H1 (cell line): ENCODE measurements around the gene INHA. TPM values are rescaled to one million over a fixed set of nuclear protein-coding genes. Genes with fewer than 3 reads are reported as not detected.

Experiments used
- CTCF ChIA-PET: fragments of 300-600 bp; sonication (Branson Sonifier 250); formaldehyde crosslinking; loops from one replicate; lab custom pipeline; 2021; ENCODE audit not compliant: partially characterized antibody; lab: Charles Lee
- POLR2A ChIA-PET: fragments of 300-600 bp; sonication (Branson Sonifier 250); formaldehyde crosslinking; loops from one replicate; lab custom pipeline; 2021; ENCODE audit warnings: inconsistent platforms; ENCODE audit not compliant: partially characterized antibody; lab: Charles Lee
- DNase-seq, 2 experiments: peaks; one replicate each; pipeline versions ENCODE4 v3.0.0 to v3.0.0-alpha.2; 2010 to 2022; ENCODE audit warnings: low spot score in 2 of 2, low read depth in 1 of 2, mixed read lengths in 1 of 2
- FAIRE-seq: peaks from 2 replicates; lab custom pipeline; 2011; peaks lifted over from hg19 to GRCh38; lab: Jason Lieb, UNC
- H2AFZ ChIP-seq: 2 replicates; pipeline ENCODE4 v1.8.1; 2012; ENCODE audit warnings: low read length, inconsistent platforms
- H2AK5ac ChIP-seq: 2 replicates; pipeline ENCODE4 v1.6.1; 2013; ENCODE audit warnings: low read depth, low read length
- H2BK120ac ChIP-seq: replicated peaks from 2 replicates; pipeline ENCODE3; 2013; ENCODE audit warnings: low read depth, low read length, inconsistent platforms
- H2BK12ac ChIP-seq: 2 replicates; pipeline ENCODE4 v1.6.1; 2013; ENCODE audit warnings: low read depth, low read length
- H2BK15ac ChIP-seq: 2 replicates; pipeline ENCODE4 v1.6.1; 2013; ENCODE audit warnings: low read length
- H2BK20ac ChIP-seq: 2 replicates; pipeline ENCODE4 v1.6.1; 2013; ENCODE audit warnings: low read length
- H2BK5ac ChIP-seq: 2 replicates; pipeline ENCODE4 v1.6.1; 2013; ENCODE audit warnings: low read depth, low read length
- H3K14ac ChIP-seq: 2 replicates; pipeline ENCODE4 v1.6.1; 2013; ENCODE audit warnings: inconsistent platforms; ENCODE audit not compliant: insufficient read length
- H3K18ac ChIP-seq: 2 replicates; pipeline ENCODE4 v1.6.1; 2013; ENCODE audit warnings: low read length; ENCODE audit errors: extremely low read depth
- H3K23ac ChIP-seq: 2 replicates; pipeline ENCODE4 v1.6.1; 2013; ENCODE audit warnings: inconsistent platforms; ENCODE audit not compliant: insufficient read length
- H3K23me2 ChIP-seq: 2 replicates; pipeline ENCODE4 v1.6.1; 2013; ENCODE audit warnings: low read depth, low read length
- H3K27ac ChIP-seq: 2 replicates; pipeline ENCODE4 v1.6.1; 2011; ENCODE audit warnings: low read depth, low read length, inconsistent platforms
- H3K27me3 ChIP-seq, 4 experiments: replicated peaks in 1 of 4; 1 replicate in 1 of 4; 2 replicates in 3 of 4; pipeline versions ENCODE4 v1.6.1 to v1.8.1; 2011 to 2013; ENCODE audit warnings: low read length in 3 of 4, mild to moderate bottlenecking in 3 of 4, inconsistent platforms in 2 of 4, mixed read lengths in 2 of 4, moderate library complexity in 1 of 4; ENCODE audit not compliant: control insufficient read depth in 3 of 4, insufficient read depth in 3 of 4; ENCODE audit errors: extremely low read depth in 1 of 4
- H3K36me3 ChIP-seq, 4 experiments: 2 replicates each; pipeline versions ENCODE4 v1.6.1 to v1.8.1; 2011 to 2013; ENCODE audit warnings: mild to moderate bottlenecking in 4 of 4, low read length in 3 of 4, moderate library complexity in 2 of 4, control low read depth in 1 of 4, inconsistent platforms in 1 of 4; ENCODE audit not compliant: insufficient read depth in 4 of 4, control insufficient read depth in 2 of 4
- H3K4ac ChIP-seq: replicated peaks from 2 replicates; pipeline ENCODE3; 2013; ENCODE audit warnings: low read length, low read depth, mixed read lengths, inconsistent platforms; ENCODE audit not compliant: insufficient read length
- H3K4me1 ChIP-seq, 4 experiments: replicated peaks in 1 of 4; 1 replicate in 1 of 4; 2 replicates in 3 of 4; pipeline versions ENCODE4 v1.6.1 to v1.8.1; 2011 to 2013; ENCODE audit warnings: low read length in 3 of 4, inconsistent platforms in 2 of 4, mixed read lengths in 1 of 4; ENCODE audit not compliant: insufficient read depth in 4 of 4, control insufficient read depth in 3 of 4
- H3K4me2 ChIP-seq, 2 experiments: 2 replicates each; pipeline versions ENCODE4 v1.6.1 to v1.8.1; 2011 to 2013; ENCODE audit warnings: low read depth in 2 of 2, low read length in 2 of 2, control low read depth in 1 of 2, inconsistent platforms in 1 of 2, mild to moderate bottlenecking in 1 of 2; ENCODE audit not compliant: insufficient read depth in 1 of 2
- H3K4me3 ChIP-seq, 4 experiments: fragments of 200-600, 300-600 bp in 1 of 4; sonication (generic), shearing (Covaris generic), sonication (Bioruptor Twin) in 1 of 4; 2 replicates each; pipeline versions ENCODE4 v1.5.1 to v1.8.1; 2011 to 2016; ENCODE audit warnings: low read length in 4 of 4, low read depth in 3 of 4, control low read depth in 2 of 4, inconsistent platforms in 2 of 4, mild to moderate bottlenecking in 2 of 4, mixed read lengths in 1 of 4, moderate library complexity in 1 of 4; ENCODE audit not compliant: insufficient read depth in 2 of 4; ENCODE audit errors: extremely low read depth in 1 of 4
- H3K56ac ChIP-seq: replicated peaks from 2 replicates; pipeline ENCODE3; 2013; ENCODE audit warnings: low read depth, mild to moderate bottlenecking, mixed read lengths, low read length, inconsistent platforms; ENCODE audit not compliant: insufficient read length
- H3K79me1 ChIP-seq: 2 replicates; pipeline ENCODE4 v1.6.1; 2013; ENCODE audit warnings: low read depth, low read length, control low read depth
- H3K79me2 ChIP-seq, 2 experiments: 2 replicates each; pipeline versions ENCODE4 v1.6.1 to v1.8.1; 2012 to 2013; ENCODE audit warnings: low read length in 2 of 2, mild to moderate bottlenecking in 2 of 2, inconsistent platforms in 1 of 2; ENCODE audit not compliant: insufficient read depth in 2 of 2, control insufficient read depth in 1 of 2
- H3K9ac ChIP-seq, 4 experiments: replicated peaks in 1 of 4; 1 replicate in 1 of 4; 2 replicates in 3 of 4; pipeline versions ENCODE4 v1.6.1 to v1.8.1; 2011 to 2013; ENCODE audit warnings: low read depth in 3 of 4, low read length in 3 of 4, control low read depth in 2 of 4, mild to moderate bottlenecking in 2 of 4, moderate library complexity in 2 of 4, inconsistent platforms in 1 of 4; ENCODE audit errors: extremely low read depth in 1 of 4
- H3K9me3 ChIP-seq, 2 experiments: 2 replicates each; pipeline versions ENCODE4 v1.6.1 to v1.8.1; 2012 to 2013; ENCODE audit warnings: mild to moderate bottlenecking in 2 of 2, moderate library complexity in 2 of 2, control low read depth in 1 of 2, inconsistent platforms in 1 of 2, low read depth in 1 of 2, low read length in 1 of 2, mixed read lengths in 1 of 2; ENCODE audit not compliant: insufficient read depth in 2 of 2
- H4K20me1 ChIP-seq, 2 experiments: replicated peaks in 1 of 2; 2 replicates each; pipeline versions ENCODE3 to v1.8.1; 2011 to 2013; ENCODE audit warnings: inconsistent platforms in 2 of 2, low read length in 2 of 2, mild to moderate bottlenecking in 1 of 2; ENCODE audit not compliant: insufficient read depth in 2 of 2, control insufficient read depth in 1 of 2
- H4K5ac ChIP-seq: 2 replicates; pipeline ENCODE4 v1.6.1; 2013; ENCODE audit warnings: low read length, low read depth, mixed read lengths, inconsistent platforms; ENCODE audit not compliant: insufficient read length
- H4K8ac ChIP-seq: 2 replicates; pipeline ENCODE4 v1.8.0; 2013; ENCODE audit warnings: mild to moderate bottlenecking, moderate library complexity, low read length, inconsistent platforms; ENCODE audit not compliant: insufficient read depth; ENCODE audit errors: extremely low read depth
- H4K91ac ChIP-seq: replicated peaks from 2 replicates; pipeline ENCODE3; 2013; ENCODE audit warnings: low read length, mixed read lengths, inconsistent platforms; ENCODE audit not compliant: insufficient read length
- CTBP2 ChIP-seq: IDR thresholded peaks from 2 replicates; pipeline ENCODE4 v1.7.0; 2011; ENCODE audit warnings: borderline replicate concordance, mild to moderate bottlenecking, moderate library complexity, mixed read lengths, low read length; ENCODE audit not compliant: insufficient read depth, insufficient read length
- KDM4A ChIP-seq: IDR thresholded peaks from one replicate; pipeline ENCODE4 v1.7.1; 2012; ENCODE audit warnings: low read depth, mild to moderate bottlenecking, moderate library complexity, low read length, inconsistent platforms; ENCODE audit not compliant: severe bottlenecking
- WGBS, 2 experiments: shearing (Covaris generic) in 1 of 2; methylation state at CpG; one replicate each; pipeline versions ENCODE4 v1.1.6 to v1.1.7; 2013 to 2015; ENCODE audit warnings: low lambda C conversion rate in 2 of 2, mixed read lengths in 2 of 2, inconsistent platforms in 1 of 2, low coverage in 1 of 2, missing lambda C conversion rate in 1 of 2; ENCODE audit not compliant: insufficient replicate concordance in 2 of 2, insufficient coverage in 1 of 2, insufficient read length in 1 of 2; ENCODE audit errors: extremely low coverage in 1 of 2, missing lambda C conversion rate in 1 of 2; 5-methylcytosine and 5-hydroxymethylcytosine counted together
- polyA plus RNA-seq, 7 experiments: library from polyadenylated mRNA; depleted of rRNA in 3 of 7; stranded (reverse) in 5 of 7; unstranded in 2 of 7; fragments of >200 nt in 5 of 7; fragments of 200-250 nt in 2 of 7; gene quantifications; 1 replicate in 5 of 7; 2 replicates in 1 of 7; 4 replicates in 1 of 7; pipeline versions ENCODE4 v1.2.1 to v1.2.3, GENCODE V29; 2011 to 2013; ENCODE audit warnings: missing spikeins in 2 of 7, mixed read lengths in 2 of 7
- total RNA-seq: library from RNA; stranded (reverse); fragmentation: NEBNext Ultra II Directional; extraction: Animal tissue kit (Norgen Biotek cat#: 25700); gene quantifications from 2 replicates; pipeline ENCODE4 v1.2.1, GENCODE V29; 2021

INHA gene
- total and polyA plus RNA-seq, 2 of the 8 experiments (the other 6 are each of a cell fraction or from before 2014, with no cell fraction given) = 0.65 to 2.7 TPM

DNA sequence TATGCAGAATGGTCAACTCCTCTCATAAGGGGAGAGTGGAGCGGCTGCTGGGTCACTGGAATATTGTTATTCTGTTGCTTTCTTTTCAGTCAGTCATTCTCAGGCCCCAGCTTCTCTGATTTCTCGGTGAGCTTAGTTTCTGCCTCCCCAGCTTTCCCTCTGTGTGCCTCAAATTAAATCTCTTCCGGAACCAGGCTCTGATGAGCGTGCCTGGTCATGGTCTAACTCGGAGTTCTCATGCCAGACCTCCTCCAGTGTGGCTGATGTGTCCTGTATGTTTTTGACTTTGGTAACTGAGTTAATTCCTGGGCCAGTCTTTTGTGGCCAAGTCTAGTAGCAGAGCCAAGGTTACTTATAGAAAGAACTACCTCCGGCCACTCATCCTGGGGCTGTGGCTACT is 20.6 kb downstream of the INHA start:
- no peak overlapping the region for H3K4ac ChIP-seq
- no peak for TF ChIP-seq CTBP2
- no peak for TF ChIP-seq KDM4A
- TF ChIP-seq, all 59 proteins: peak for 0
- H3K36me3 ChIP-seq = no peaks in the 10 kb centered on the region
- no peak overlapping the region for H3K14ac ChIP-seq
- DNase-seq (no peak), FAIRE-seq (no peak)
- no peaks in the 10 kb centered on the region for H4K20me1 ChIP-seq
- H3K9ac ChIP-seq = no peak overlapping the region
- H3K27ac ChIP-seq = no peak overlapping the region
- H3K4me2 ChIP-seq = no peak overlapping the region
- H3K79me2 ChIP-seq = no peaks in the 10 kb centered on the region
- H2BK5ac ChIP-seq = no peak overlapping the region
- no peak overlapping the region for H2BK12ac ChIP-seq
- H3K27me3 ChIP-seq = no peaks in the 10 kb centered on the region
- no peak overlapping the region for H3K18ac ChIP-seq
- H3K23ac ChIP-seq = no peak overlapping the region
- CTCF ChIA-PET = interaction anchor here (1.0 to 14.4 kb wide), 6 partner anchors 12 to 79 kb away, joined by 3 to 143 read pairs (median 6); partner anchors contain the start of genes ASIC4 and OBSL1
- H2AK5ac ChIP-seq = no peak overlapping the region
- H2BK120ac ChIP-seq = no peak overlapping the region
- H4K8ac ChIP-seq = 0 out of 2 replicates have a peak overlapping the region, but pooled peaks have one; percentile 8
- H2BK20ac ChIP-seq = no peak overlapping the region
- H3K4me1 ChIP-seq = peaks cover 0 to 7% (median 2%) of the 10 kb centered on the region in 4 experiments; a peak in 4 of 7 replicates
- no peak overlapping the region for H4K91ac ChIP-seq
- H2BK15ac ChIP-seq = no peak overlapping the region
- no peaks in the 10 kb centered on the region for H3K9me3 ChIP-seq
- POLR2A ChIA-PET = interaction anchor here (1.8 to 13.4 kb wide), 4 partner anchors 14 to 86 kb away, joined by 3 to 127 read pairs (median 8); partner anchors contain the start of genes INHA and OBSL1
- peak overlapping the region; percentile 6; the same call in 1 of the 2 replicates for H2AFZ ChIP-seq
- no peak overlapping the region for H3K56ac ChIP-seq
- 84% methylated on average over 6 of the region's 6 CpGs; no CpG with 5 or more reads in 1 of the 2 experiments for WGBS, 2 experiments
- no peaks in the 10 kb centered on the region; the same call in 1 of the 2 replicates for H3K79me1 ChIP-seq
- H3K23me2 ChIP-seq = no peaks in the 10 kb centered on the region
- H3K4me3 ChIP-seq = no peak overlapping the region
- no peak overlapping the region for H4K5ac ChIP-seq
